G401 (cell line): ENCODE data around the gene MINDY3. TPM values are rescaled to one million over a fixed set of nuclear protein-coding genes. Genes with fewer than 3 reads are reported as not detected.

Experiments used
- DNase-seq: peaks from one replicate; pipeline ENCODE4 v3.0.0-alpha.2; 2015; ENCODE audit warnings: low spot score
- in situ Hi-C: cut with HindIII; loops from 2 replicates; pipeline ENCODE4 v1.10.0; 2016; ENCODE audit warnings: low sequenced_read_pairs, mixed read lengths
- total RNA-seq: library from RNA; depleted of rRNA; stranded (reverse); fragments of >200 nt; shearing (Covaris generic); gene quantifications from 2 replicates; pipeline ENCODE4 v1.2.3, GENCODE V29; 2014

MINDY3 gene
- total RNA-seq, 1 experiment from 2014 or later = 23.3 TPM

- in situ Hi-C loops = no loop called here
- DNase-seq = no peak
Measured at GRCh38 chr10:15815242-15815885, 44.9 kb downstream of the MINDY3 start.

GRCh38 chr10:15814565-15814964, 45.7 kb downstream of the MINDY3 start:
- DNase-seq = no peak
- in situ Hi-C loops = no loop called here

- DNase-seq = no peak
- in situ Hi-C loops = no loop called here
Measured at GRCh38 chr10:15813415-15813814, 46.9 kb downstream of the MINDY3 start.

GRCh38 chr10:15809450-15809849, 50.9 kb downstream of the MINDY3 start:
- no peak for DNase-seq
- in situ Hi-C loops = no loop called here

GRCh38 chr10:15808204-15808797, 52.0 kb downstream of the MINDY3 start:
- in situ Hi-C loops = no loop called here

GRCh38 chr10:15805395-15806058, 54.8 kb downstream of the MINDY3 start:
- in situ Hi-C loops = no loop called here
- no peak for DNase-seq

More at GRCh38 chr10:15808204-15808797, 52.0 kb downstream of the MINDY3 start:
- no peak for DNase-seq

- in situ Hi-C loops = no loop called here
- no peak for DNase-seq
Measured at GRCh38 chr10:15804109-15804508, 56.2 kb downstream of the MINDY3 start.

GRCh38 chr10:15802375-15802949, 57.8 kb downstream of the MINDY3 start:
- DNase-seq = no peak
- in situ Hi-C loops = no loop called here

- no peak for DNase-seq
- in situ Hi-C loops = no loop called here
Measured at GRCh38 chr10:15801641-15802040, 58.7 kb downstream of the MINDY3 start.

GRCh38 chr10:15801147-15801546, 59.2 kb downstream of the MINDY3 start:
- in situ Hi-C loops = no loop called here
- DNase-seq = no peak

- in situ Hi-C loops = no loop called here
Measured at GRCh38 chr10:15797346-15797745, 63.0 kb downstream of the MINDY3 start.

GRCh38 chr10:15796762-15797161, 63.5 kb downstream of the MINDY3 start:
- no peak for DNase-seq
- in situ Hi-C loops = no loop called here

More at GRCh38 chr10:15797346-15797745, 63.0 kb downstream of the MINDY3 start:
- DNase-seq = no peak

GRCh38 chr10:15796098-15796759, 64.1 kb downstream of the MINDY3 start:
- DNase-seq = no peak
- in situ Hi-C loops = no loop called here

GRCh38 chr10:15795036-15795792, 65.1 kb downstream of the MINDY3 start:
- no peak for DNase-seq
- in situ Hi-C loops = no loop called here

GRCh38 chr10:15794569-15794968, 65.7 kb downstream of the MINDY3 start:
- DNase-seq = no peak
- in situ Hi-C loops = no loop called here

- in situ Hi-C loops = no loop called here
- no peak for DNase-seq
Measured at GRCh38 chr10:15793664-15794063, 66.6 kb downstream of the MINDY3 start.

- in situ Hi-C loops = no loop called here
Measured at GRCh38 chr10:15792777-15793176, 67.5 kb downstream of the MINDY3 start.

GRCh38 chr10:15791816-15792524, 68.3 kb downstream of the MINDY3 start:
- in situ Hi-C loops = no loop called here

More at GRCh38 chr10:15792777-15793176, 67.5 kb downstream of the MINDY3 start:
- no peak for DNase-seq

More at GRCh38 chr10:15791816-15792524, 68.3 kb downstream of the MINDY3 start:
- DNase-seq = no peak
